Measurements from ENCODE around the gene MDP1.
"Not testable (repeated sequence)": the region's sequence is repeated elsewhere in the genome, so short reads cannot be mapped to it uniquely, and the experiment has no call there.

MDP1 gene

GRCh38 chr14:24234095-24235005 is 18.5 kb upstream of the MDP1 start:
- no peak for DNase-seq (ENCODE audit: insufficient read length, low spot score)
- no peak for TF ChIP-seq SPI1 (IDR thresholded peaks at IDR 0.05; ENCODE audit: low read depth, low read length)
- TF ChIP-seq POLR2AphosphoS5 (IDR thresholded peaks at IDR 0.05; ENCODE audit: low read depth, low read length), result no peak
- no peak for TF ChIP-seq TAF1 (IDR thresholded peaks at IDR 0.05; ENCODE audit: low read depth, low read length)
- no peak for TF ChIP-seq PAX5 (IDR thresholded peaks at IDR 0.05; ENCODE audit: insufficient read depth, low read length, severe bottlenecking)
- TF ChIP-seq POU2F2 (IDR thresholded peaks at IDR 0.05; ENCODE audit: low read depth, low read length), result no peak
- TF ChIP-seq POLR2A (IDR thresholded peaks at IDR 0.05; ENCODE audit: low read depth, low read length), result no peak
- no peak for FAIRE-seq

GRCh38 chr14:24233538-24233866 is 17.6 kb upstream of the MDP1 start:
- DNase-seq (ENCODE audit: insufficient read length, low spot score), result no peak
- TF ChIP-seq POU2F2 (IDR thresholded peaks at IDR 0.05; ENCODE audit: low read depth, low read length), result no peak
- no peak for TF ChIP-seq PAX5 (IDR thresholded peaks at IDR 0.05; ENCODE audit: insufficient read depth, low read length, severe bottlenecking)
- TF ChIP-seq POLR2AphosphoS5 (IDR thresholded peaks at IDR 0.05; ENCODE audit: low read depth, low read length), result no peak
- TF ChIP-seq TAF1 (IDR thresholded peaks at IDR 0.05; ENCODE audit: low read depth, low read length), result no peak
- no peak for TF ChIP-seq SPI1 (IDR thresholded peaks at IDR 0.05; ENCODE audit: low read depth, low read length)
- TF ChIP-seq POLR2A (IDR thresholded peaks at IDR 0.05; ENCODE audit: low read depth, low read length), result no peak
- FAIRE-seq, result peak; percentile 16

DNA sequence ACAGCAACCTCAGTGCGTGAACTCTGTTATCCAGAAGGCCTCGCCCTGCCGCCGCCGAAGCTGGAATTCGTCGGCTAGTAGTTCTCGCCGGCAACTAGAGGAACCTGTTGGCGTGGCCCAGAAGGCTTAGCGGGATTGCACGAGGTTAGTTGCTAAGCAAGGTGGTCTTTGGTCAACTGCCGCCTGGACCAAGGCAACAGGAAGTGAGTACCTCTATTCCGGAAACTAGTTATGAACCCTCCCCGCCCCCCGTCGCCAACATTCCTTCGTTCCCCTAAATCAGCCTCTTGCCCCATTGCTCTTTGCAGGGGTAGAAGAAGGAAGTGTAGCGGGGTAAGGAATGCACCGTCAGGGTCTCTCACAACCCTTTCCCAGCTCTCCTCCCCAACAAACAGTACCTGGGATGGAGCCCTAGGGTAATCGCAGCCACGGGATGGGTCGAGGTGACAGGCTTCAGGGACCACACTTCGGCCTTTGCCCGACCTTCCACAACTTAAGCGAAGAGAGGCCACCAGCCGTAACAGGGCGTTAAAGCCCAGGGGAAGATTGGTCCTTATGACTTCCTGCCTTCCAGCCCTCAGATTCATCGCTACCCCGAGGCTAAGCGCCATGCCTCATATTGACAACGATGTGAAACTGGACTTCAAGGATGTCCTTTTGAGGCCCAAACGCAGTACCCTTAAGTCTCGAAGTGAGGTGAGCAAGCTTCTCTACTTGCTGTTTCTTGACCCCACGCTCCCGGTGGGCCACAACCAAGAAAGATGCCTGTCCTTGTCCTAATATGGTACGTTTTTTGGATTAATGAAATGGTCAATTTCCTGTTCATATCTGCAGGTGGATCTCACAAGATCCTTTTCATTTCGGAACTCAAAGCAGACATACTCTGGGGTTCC is 17.0 kb upstream of the MDP1 start, which contains the start of gene GMPR2:
GMPR2 (plus strand) TSS at position 285 of the 893 bp plus-strand sequence; CDS start at position 610, 325 bp downstream.
- DNase-seq (ENCODE audit: insufficient read length, low spot score) (no peak), FAIRE-seq (peak; percentile 56)
- TF ChIP-seq SPI1 (IDR thresholded peaks at IDR 0.05; ENCODE audit: low read depth, low read length), result peak; percentile 50; the same call in 1 of the 2 replicates
- 0 out of 2 replicates have a peak, but pooled peaks have one; percentile 16 for TF ChIP-seq POU2F2 (IDR thresholded peaks at IDR 0.05; ENCODE audit: low read depth, low read length)
- TF ChIP-seq TAF1 (IDR thresholded peaks at IDR 0.05; ENCODE audit: low read depth, low read length), result peak; percentile 12
- no peak; the same call in 1 of the 2 replicates for TF ChIP-seq POLR2AphosphoS5 (IDR thresholded peaks at IDR 0.05; ENCODE audit: low read depth, low read length)
- no peak for TF ChIP-seq PAX5 (IDR thresholded peaks at IDR 0.05; ENCODE audit: insufficient read depth, low read length, severe bottlenecking)

GRCh38 chr14:24232121-24232644 is 16.3 kb upstream of the MDP1 start, which contains the start of gene NEDD8:
Gene NEDD8, minus strand, starts transcription at chr14:24232367. Its CDS starts 100 bp downstream, at chr14:24232267.
- peak; percentile 71 for DNase-seq (ENCODE audit: insufficient read length, low spot score)
- TF ChIP-seq POU2F2 (IDR thresholded peaks at IDR 0.05; ENCODE audit: low read depth, low read length) (no peak), PAX5 (IDR thresholded peaks at IDR 0.05; ENCODE audit: insufficient read depth, low read length, severe bottlenecking) (no peak), POLR2AphosphoS5 (IDR thresholded peaks at IDR 0.05; ENCODE audit: low read depth, low read length) (peak; percentile 25; the same call in 1 of the 2 replicates), TAF1 (IDR thresholded peaks at IDR 0.05; ENCODE audit: low read depth, low read length) (no peak), POLR2A (IDR thresholded peaks at IDR 0.05; ENCODE audit: low read depth, low read length) (0 out of 2 replicates have a peak, but pooled peaks have one; percentile 18), SPI1 (IDR thresholded peaks at IDR 0.05; ENCODE audit: low read depth, low read length) (no peak)
- FAIRE-seq, result peak; percentile 80

- DNase-seq (ENCODE audit: insufficient read length, low spot score) (no peak), FAIRE-seq (no peak)
- TF ChIP-seq POLR2A (IDR thresholded peaks at IDR 0.05; ENCODE audit: low read depth, low read length), result no peak
Measured at GRCh38 chr14:24231263-24232120, 15.6 kb upstream of the MDP1 start.

DNA sequence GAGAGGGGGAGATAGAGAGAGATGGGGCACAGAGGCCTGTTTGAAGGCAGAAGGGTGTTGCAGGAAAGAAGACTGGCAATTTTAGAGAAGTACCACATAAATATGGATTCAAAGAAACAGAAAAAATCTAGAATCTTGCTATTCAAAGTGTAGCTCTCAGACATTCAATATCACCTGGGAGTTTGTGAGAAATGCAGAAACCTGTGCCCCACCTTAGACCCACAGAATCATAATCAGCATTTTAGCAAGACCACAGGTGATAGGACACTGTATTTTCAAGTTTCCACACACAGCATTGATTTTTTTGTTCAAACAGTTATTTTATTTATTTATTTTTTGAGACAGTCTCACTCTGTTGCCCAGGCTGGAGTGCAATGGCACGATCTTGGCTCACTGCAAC is 13.0 kb upstream of the MDP1 start:
- FAIRE-seq, result no peak
- no peak for TF ChIP-seq PAX5 (IDR thresholded peaks at IDR 0.05; ENCODE audit: insufficient read depth, low read length, severe bottlenecking)
- TF ChIP-seq POU2F2 (IDR thresholded peaks at IDR 0.05; ENCODE audit: low read depth, low read length), result no peak
- no peak for TF ChIP-seq POLR2A (IDR thresholded peaks at IDR 0.05; ENCODE audit: low read depth, low read length)
- no peak for DNase-seq (ENCODE audit: insufficient read length, low spot score)

GRCh38 chr14:24226473-24226872 is 10.6 kb upstream of the MDP1 start:
- FAIRE-seq (no peak), DNase-seq (ENCODE audit: insufficient read length, low spot score) (no peak)
- TF ChIP-seq POU2F2 (IDR thresholded peaks at IDR 0.05; ENCODE audit: low read depth, low read length), result no peak
- TF ChIP-seq PAX5 (IDR thresholded peaks at IDR 0.05; ENCODE audit: insufficient read depth, low read length, severe bottlenecking), result no peak
- TF ChIP-seq POLR2A (IDR thresholded peaks at IDR 0.05; ENCODE audit: low read depth, low read length), result no peak
- no peak for TF ChIP-seq TAF1 (IDR thresholded peaks at IDR 0.05; ENCODE audit: low read depth, low read length)
- no peak for TF ChIP-seq POLR2AphosphoS5 (IDR thresholded peaks at IDR 0.05; ENCODE audit: low read depth, low read length)
- TF ChIP-seq SPI1 (IDR thresholded peaks at IDR 0.05; ENCODE audit: low read depth, low read length), result no peak

DNA sequence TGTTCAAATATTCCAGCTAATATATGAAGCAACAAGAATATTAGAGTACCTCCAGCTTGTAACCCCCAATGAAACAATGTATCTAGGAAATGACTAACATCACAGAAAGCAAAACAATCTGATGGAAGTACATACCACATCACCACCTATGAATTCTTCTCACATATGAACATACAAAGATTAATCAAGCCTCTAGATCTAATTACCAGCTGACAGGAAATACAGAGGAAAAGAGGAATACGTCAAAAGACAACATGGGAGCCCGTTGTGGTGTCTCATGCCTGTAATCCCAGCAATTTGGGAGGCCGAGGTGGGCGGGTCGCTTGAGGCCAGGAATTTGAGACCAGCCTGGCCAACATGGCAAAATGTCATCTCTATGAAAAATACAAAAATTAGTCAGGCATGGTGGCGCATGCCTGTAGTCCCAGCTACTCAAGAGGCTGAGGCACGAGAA is 8.8 kb upstream of the MDP1 start:
- no peak for TF ChIP-seq POLR2A (IDR thresholded peaks at IDR 0.05; ENCODE audit: low read depth, low read length)
- no peak for TF ChIP-seq POU2F2 (IDR thresholded peaks at IDR 0.05; ENCODE audit: low read depth, low read length)
- no peak for TF ChIP-seq PAX5 (IDR thresholded peaks at IDR 0.05; ENCODE audit: insufficient read depth, low read length, severe bottlenecking)
- no peak for TF ChIP-seq POLR2AphosphoS5 (IDR thresholded peaks at IDR 0.05; ENCODE audit: low read depth, low read length)
- no peak for TF ChIP-seq TAF1 (IDR thresholded peaks at IDR 0.05; ENCODE audit: low read depth, low read length)
- no peak for TF ChIP-seq SPI1 (IDR thresholded peaks at IDR 0.05; ENCODE audit: low read depth, low read length)
- no peak for FAIRE-seq
- no peak for DNase-seq (ENCODE audit: insufficient read length, low spot score)

GRCh38 chr14:24222987-24223386 is 7.1 kb upstream of the MDP1 start:
- FAIRE-seq; DNase-seq (ENCODE audit: insufficient read length, low spot score): not testable (repeated sequence)
